H1 (cell line): ENCODE results near the gene KRTAP12-3. TPM values are rescaled to one million over a fixed set of nuclear protein-coding genes. Genes with fewer than 3 reads are reported as not detected.

Experiments
- PHF8 ChIP-seq: fragments of 200-600 bp; sonication (generic); conservative IDR thresholded peaks from 2 replicates; pipeline ENCODE4 v1.7.1; 2012; ENCODE audit warnings: low read depth, mild to moderate bottlenecking, inconsistent platforms, low read length, moderate library complexity
- polyA plus RNA-seq, 7 experiments: library from polyadenylated mRNA; depleted of rRNA in 3 of 7; stranded (reverse) in 5 of 7; unstranded in 2 of 7; fragments of >200 nt in 5 of 7; fragments of 200-250 nt in 2 of 7; gene quantifications; 1 replicate in 5 of 7; 2 replicates in 1 of 7; 4 replicates in 1 of 7; pipeline versions ENCODE4 v1.2.1 to v1.2.3, GENCODE V29; 2011 to 2013; ENCODE audit warnings: missing spikeins in 2 of 7, mixed read lengths in 2 of 7
- total RNA-seq: library from RNA; stranded (reverse); fragmentation: NEBNext Ultra II Directional; extraction: Animal tissue kit (Norgen Biotek cat#: 25700); gene quantifications from 2 replicates; pipeline ENCODE4 v1.2.1, GENCODE V29; 2021

The KRTAP12-3 gene
- total and polyA plus RNA-seq, 2 of the 8 experiments (the other 6 are each of a cell fraction or from before 2014, with no cell fraction given) = not detected

- TF ChIP-seq PHF8 = no peak
Measured at GRCh38 chr21:44664691-44665090, 7.0 kb downstream of the KRTAP12-3 start (continued).
